A673 (cell line): ENCODE data around the gene MAP2. TPM values are rescaled to one million over a fixed set of nuclear protein-coding genes. Genes with fewer than 3 reads are reported as not detected.

Experiments
- BruUV-seq: library from RNA; stranded (reverse); fragments of 400-500 nt; replicated peaks from 2 replicates; lab custom pipeline; 2021; lab: Mats Ljungman, UMichigan
- CTCF ChIA-PET: fragments of 300-600 bp; sonication (Branson Sonifier 250); formaldehyde crosslinking; loops from one replicate; lab custom pipeline; 2022; ENCODE audit warnings: antibody characterized with exemption; lab: Charles Lee
- POLR2A ChIA-PET: fragments of 300-600 bp; sonication (Branson Sonifier 250); formaldehyde crosslinking; loops from one replicate; lab custom pipeline; 2022; ENCODE audit warnings: antibody characterized with exemption; ENCODE audit not compliant: low non-redundant PET; lab: Charles Lee
- DNase-seq: peaks from one replicate; pipeline ENCODE4 v3.0.0-alpha.2; 2015; ENCODE audit warnings: low spot score
- H3K27ac ChIP-seq: fragments of 200-600 bp; sonication (generic); 2 replicates; pipeline ENCODE4 v1.5.1; 2016; ENCODE audit warnings: mixed run types, low read depth, mild to moderate bottlenecking, mixed read lengths, antibody characterized with exemption, low read length; ENCODE audit not compliant: poor library complexity, severe bottlenecking
- H3K27me3 ChIP-seq: fragments of 200-600 bp; sonication (generic); replicated peaks from 2 replicates; pipeline ENCODE4 v1.6.1; 2017; ENCODE audit warnings: mixed run types, low read depth, mild to moderate bottlenecking, mixed read lengths, antibody characterized with exemption, low read length; ENCODE audit not compliant: insufficient read depth, poor library complexity
- H3K36me3 ChIP-seq: fragments of 200-600 bp; sonication (generic); 2 replicates; pipeline ENCODE4 v1.6.1; 2016; ENCODE audit warnings: mixed run types, mild to moderate bottlenecking, mixed read lengths, antibody characterized with exemption, low read length; ENCODE audit not compliant: insufficient read depth, poor library complexity, severe bottlenecking
- H3K4me1 ChIP-seq: fragments of 200-600 bp; sonication (generic); 2 replicates; pipeline ENCODE4 v1.6.1; 2017; ENCODE audit warnings: mixed run types, mild to moderate bottlenecking, mixed read lengths, antibody characterized with exemption, low read length; ENCODE audit not compliant: insufficient read depth, poor library complexity, severe bottlenecking
- H3K4me3 ChIP-seq: fragments of 200-600 bp; sonication (generic); 2 replicates; pipeline ENCODE4 v1.5.1; 2016; ENCODE audit warnings: low read depth, mixed run types, mild to moderate bottlenecking, mixed read lengths, low read length; ENCODE audit not compliant: poor library complexity, severe bottlenecking
- H3K9me3 ChIP-seq: fragments of 200-600 bp; sonication (generic); 2 replicates; pipeline ENCODE4 v1.6.1; 2016; ENCODE audit warnings: mixed run types, low read depth, mild to moderate bottlenecking, mixed read lengths, antibody characterized with exemption, low read length; ENCODE audit not compliant: poor library complexity, severe bottlenecking
- CTCF ChIP-seq: fragments of 300-800, 200-600 bp; sonication (generic); conservative IDR thresholded peaks from 2 replicates; pipeline ENCODE4 v1.5.1; 2017; ENCODE audit warnings: low read depth, mild to moderate bottlenecking, antibody characterized with exemption, low read length, moderate library complexity, mixed read lengths
- EZH2 ChIP-seq: fragments of 200-600 bp; sonication (generic); IDR thresholded peaks from 2 replicates; pipeline ENCODE4 v1.6.1; 2017; ENCODE audit warnings: borderline replicate concordance, low read depth, mild to moderate bottlenecking, mixed read lengths, antibody characterized with exemption, low read length; ENCODE audit not compliant: poor library complexity, severe bottlenecking
- intact Hi-C: fragments of 100-400 bp; cut with micrococcal nuclease; formaldehyde crosslinking; loops from one replicate; pipeline ENCODE4 v1.10.0; 2022; ENCODE audit not compliant: unreplicated experiment
- total RNA-seq: library from RNA; stranded (reverse); gene quantifications from 2 replicates; pipeline ENCODE4 v1.2.3, GENCODE V29; 2021

MAP2 gene
- total RNA-seq, 1 experiment from 2014 or later, result 1.7 TPM

DNA sequence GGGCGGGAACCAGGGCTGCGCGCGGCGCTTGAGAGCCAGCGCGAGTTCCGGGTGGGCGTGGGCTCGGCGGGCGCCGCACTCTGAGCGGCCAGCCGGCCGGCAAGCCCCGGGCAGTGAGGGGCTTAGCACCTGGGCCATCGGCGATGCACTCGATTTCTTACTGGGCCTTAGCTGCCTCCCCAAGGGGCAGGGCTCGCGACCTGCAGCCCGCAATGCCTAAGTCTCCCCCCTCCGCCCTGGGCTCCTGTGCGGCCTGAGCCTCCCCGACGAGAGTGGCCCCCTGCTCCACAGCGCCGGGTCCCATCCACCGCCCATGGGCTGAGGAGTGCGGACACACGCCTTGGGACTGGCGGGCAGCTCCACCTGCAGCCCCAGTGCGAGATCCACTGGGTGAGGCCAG lies 36.5 kb upstream of the MAP2 start:
- DNase-seq, result no peak
- no peak overlapping the region for H3K4me3 ChIP-seq
- no peaks in the 10 kb centered on the region for H3K36me3 ChIP-seq
- H3K27me3 ChIP-seq, result peaks cover 21% of the 10 kb centered on the region
- no peaks in the 10 kb centered on the region for H3K9me3 ChIP-seq
- intact Hi-C loops, result no loop called here
- ChIA-PET CTCF (no interaction called here), POLR2A (no interaction called here)
- BruUV-seq, result no TSS peak
- no peak overlapping the region for H3K27ac ChIP-seq
- no peaks in the 10 kb centered on the region for H3K4me1 ChIP-seq
- no peak for TF ChIP-seq EZH2

DNA sequence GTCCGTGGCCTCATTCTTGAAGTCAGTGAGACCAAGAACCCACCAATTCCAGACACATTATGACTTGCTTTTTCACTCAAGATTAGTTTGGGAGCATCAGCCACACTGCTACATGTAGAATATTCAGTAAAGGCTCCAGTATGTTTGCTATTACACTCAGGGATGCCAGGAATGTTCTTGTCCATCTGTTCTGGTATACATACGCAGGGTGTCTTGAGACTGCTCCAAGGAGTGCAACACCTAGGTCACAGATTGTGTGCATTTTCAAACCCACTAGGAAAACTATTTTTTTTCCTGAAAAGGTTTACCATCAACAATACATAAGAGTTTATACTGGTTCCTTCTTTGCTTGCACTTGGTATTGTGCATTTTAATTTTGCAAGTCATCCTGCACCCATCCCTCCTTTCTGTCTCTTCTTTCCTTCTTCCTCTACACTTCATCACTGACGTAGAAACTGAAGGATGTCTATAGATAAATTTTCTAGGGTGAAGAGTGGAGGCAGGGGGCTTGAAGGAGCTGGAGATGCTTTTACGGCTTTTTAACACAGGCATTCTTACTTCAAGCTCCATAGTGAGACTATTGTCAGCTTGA lies 35.3 kb upstream of the MAP2 start:
- no peak for DNase-seq
- intact Hi-C loops, result no loop called here

DNA sequence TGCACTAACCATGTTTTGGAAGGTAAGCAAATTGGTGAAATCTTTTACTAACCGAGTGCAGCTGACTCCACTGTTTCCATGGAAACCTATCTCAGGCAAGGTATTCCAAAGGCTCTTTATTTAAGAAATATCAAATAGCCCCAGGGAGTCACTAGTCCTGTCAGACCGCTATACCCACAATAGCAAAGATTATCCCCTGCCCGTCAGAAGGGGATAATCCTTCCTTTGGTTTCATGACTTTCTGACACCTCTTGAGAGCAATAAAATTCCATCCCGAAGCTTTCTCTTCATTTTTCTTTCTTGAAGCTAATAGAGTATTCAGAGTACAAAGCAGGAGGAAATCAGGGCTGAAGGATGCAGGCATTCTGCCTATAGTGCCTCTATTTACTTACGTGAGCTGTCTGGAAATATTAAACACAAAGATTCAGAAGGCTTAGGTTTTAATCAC lies 34.7 kb upstream of the MAP2 start:
- no peak for TF ChIP-seq EZH2
- TF ChIP-seq CTCF, result no peak
- Histone ChIP-seq H3K4me1 (no peaks in the 10 kb centered on the region), H3K4me3 (no peak overlapping the region), H3K27ac (no peak overlapping the region), H3K9me3 (no peaks in the 10 kb centered on the region), H3K27me3 (peaks cover 27% of the 10 kb centered on the region), H3K36me3 (no peaks in the 10 kb centered on the region)
- CTCF ChIA-PET, result no interaction called here
- intact Hi-C loops, result no loop called here
- no peak for DNase-seq
- POLR2A ChIA-PET, result no interaction called here
- BruUV-seq, result no TSS peak

More for the DNA sequence above, 35.3 kb upstream of the MAP2 start:
- H3K4me3 ChIP-seq, result no peak overlapping the region
- H3K9me3 ChIP-seq, result no peaks in the 10 kb centered on the region
- TF ChIP-seq EZH2 (no peak), CTCF (no peak)
- ChIA-PET POLR2A (no interaction called here), CTCF (no interaction called here)
- H3K36me3 ChIP-seq, result no peaks in the 10 kb centered on the region
- no peaks in the 10 kb centered on the region for H3K4me1 ChIP-seq
- no peak overlapping the region for H3K27ac ChIP-seq
- no TSS peak for BruUV-seq
- H3K27me3 ChIP-seq, result peaks cover 27% of the 10 kb centered on the region

- no peak overlapping the region for H3K27ac ChIP-seq
- ChIA-PET CTCF (no interaction called here), POLR2A (no interaction called here)
- H3K4me3 ChIP-seq, result no peak overlapping the region
- no peak for DNase-seq
- H3K27me3 ChIP-seq, result peaks cover 27% of the 10 kb centered on the region
- no peaks in the 10 kb centered on the region for H3K4me1 ChIP-seq
- no peaks in the 10 kb centered on the region for H3K36me3 ChIP-seq
- intact Hi-C loops, result no loop called here
- TF ChIP-seq CTCF (no peak), EZH2 (no peak)
- BruUV-seq, result no TSS peak
- no peaks in the 10 kb centered on the region for H3K9me3 ChIP-seq
Measured at GRCh38 chr2:209390839-209391238, 33.0 kb upstream of the MAP2 start.
